GM18873 (cell line): ENCODE results near the gene GRIA3.

Experiments used
- ATAC-seq: cut with Tn5 transposase; IDR thresholded peaks from one replicate; pipeline ENCODE4 v1.9.1; 2021; ENCODE audit warnings: mild to moderate bottlenecking, moderate library complexity, moderate number of reproducible peaks; ENCODE audit not compliant: unreplicated experiment, low FRiP score

Gene GRIA3

DNA sequence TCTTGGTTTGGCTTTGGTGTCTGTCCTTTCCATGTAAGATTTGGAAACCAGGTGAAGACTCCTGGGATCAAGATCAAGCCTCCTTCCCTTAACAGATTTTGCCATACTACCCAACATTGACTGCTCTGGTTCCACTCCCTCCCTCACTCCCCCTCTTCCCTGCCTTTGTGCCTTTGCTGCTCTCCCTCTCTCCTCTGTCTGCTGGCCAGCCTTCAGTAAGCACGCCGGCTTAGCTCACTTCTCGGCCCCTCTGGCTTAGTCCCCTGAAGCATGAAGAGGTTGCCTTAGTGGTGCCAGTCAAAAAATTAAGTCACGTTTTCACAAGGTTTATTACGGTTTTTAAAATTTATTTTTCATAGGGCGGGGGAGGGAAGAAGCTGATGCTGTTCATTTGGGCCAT, 6.0 kb downstream of the GRIA3 start:
- ATAC-seq, result no peak

DNA sequence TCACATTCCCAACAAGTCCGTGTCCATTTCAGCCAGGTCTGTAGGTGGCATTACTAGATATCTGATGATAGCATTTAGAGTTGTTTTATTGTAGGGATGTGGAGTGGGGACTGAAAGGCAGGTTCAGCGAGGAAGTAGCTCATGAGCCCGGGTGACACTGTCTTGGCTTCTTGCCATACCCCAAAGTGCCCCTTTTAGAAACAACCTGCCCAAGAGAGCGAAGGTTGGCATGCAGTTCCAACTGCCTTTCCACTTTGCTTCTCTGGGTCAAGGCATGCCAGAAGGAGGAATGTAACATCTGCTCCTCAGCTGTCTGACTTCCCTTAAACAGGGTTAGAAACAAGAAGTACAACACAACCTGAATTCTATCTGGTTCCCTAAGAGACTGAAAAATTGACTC, 9.0 kb downstream of the GRIA3 start:
- no peak for ATAC-seq

DNA sequence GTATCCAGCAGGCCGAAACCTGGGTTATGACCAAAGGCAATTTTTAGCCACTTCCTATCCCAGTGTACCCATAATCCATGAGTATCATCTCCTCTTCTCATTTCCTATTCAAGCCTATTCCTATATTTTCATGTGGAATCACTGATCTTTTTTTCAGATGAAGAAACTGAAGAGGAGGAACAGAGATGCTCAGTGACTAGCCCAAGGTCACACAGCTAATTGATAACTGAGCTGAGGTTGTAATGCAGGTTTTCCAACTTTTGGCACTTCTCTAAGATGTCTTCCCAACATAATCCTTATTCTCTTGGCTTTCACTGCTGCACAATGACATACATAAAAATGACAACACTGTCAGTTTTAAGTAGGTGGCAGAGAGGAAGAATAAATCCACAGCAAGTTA, 15.3 kb downstream of the GRIA3 start:
- ATAC-seq, result no peak

DNA sequence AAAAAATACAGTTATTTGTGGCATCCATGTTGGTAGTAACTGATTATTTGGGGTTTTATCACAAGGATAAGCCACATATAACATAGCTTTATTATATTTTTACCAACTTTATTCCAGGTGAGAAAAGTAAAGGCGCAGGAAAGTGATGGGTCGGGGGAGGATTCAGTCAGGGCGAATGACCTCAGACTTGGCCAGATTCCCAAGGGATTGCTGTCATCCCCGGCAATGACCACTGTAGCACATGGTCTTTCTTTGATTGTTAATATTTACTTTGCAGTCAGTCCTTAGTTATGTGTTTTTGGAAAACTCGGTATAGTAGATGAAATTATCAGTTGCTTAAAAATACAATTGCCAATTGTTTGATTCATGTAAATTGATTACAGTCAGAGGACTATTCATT, 17.6 kb downstream of the GRIA3 start:
- no peak for ATAC-seq

DNA sequence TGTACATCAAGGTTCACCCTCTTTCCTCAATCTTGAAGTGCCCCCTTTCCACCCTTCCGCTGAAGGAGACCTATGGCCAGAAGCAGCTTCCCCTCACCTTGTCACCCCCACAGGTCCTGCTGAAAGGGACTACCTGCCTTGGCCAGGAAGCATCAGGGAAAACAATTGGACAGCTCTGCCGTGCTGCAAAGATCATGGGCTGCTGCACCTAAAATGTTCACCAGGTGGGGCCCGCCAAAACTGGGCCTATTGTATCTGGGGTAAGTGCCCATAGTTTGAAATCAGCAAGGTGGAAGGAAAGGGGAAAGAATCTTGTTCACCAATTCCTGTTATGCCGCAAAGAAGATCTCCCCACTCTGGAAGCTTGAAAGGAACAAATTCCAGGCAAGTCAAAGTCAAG, 18.4 kb downstream of the GRIA3 start:
- ATAC-seq, result no peak

GRCh38 chrX:123203772-123204171, 19.7 kb downstream of the GRIA3 start:
- no peak for ATAC-seq

DNA sequence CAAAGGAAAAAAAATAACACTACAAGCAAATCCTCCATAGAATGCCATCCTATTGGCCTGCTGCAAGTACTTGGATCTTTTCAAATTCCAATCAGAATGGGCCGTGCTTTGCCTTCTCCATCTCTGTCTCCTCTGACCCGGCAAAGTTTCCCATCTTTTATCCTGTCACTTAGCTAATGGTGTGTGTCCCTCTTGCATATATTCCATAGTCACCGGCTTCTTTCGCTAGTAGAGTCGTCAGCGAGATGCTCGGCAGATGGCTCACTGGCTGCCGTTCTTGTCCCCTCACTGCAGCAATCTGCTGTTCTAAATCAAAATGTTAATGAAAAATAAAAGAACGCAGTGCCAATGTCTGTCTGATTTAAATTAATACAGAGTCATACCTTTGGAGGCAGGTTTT, 22.1 kb downstream of the GRIA3 start:
- no peak for ATAC-seq

DNA sequence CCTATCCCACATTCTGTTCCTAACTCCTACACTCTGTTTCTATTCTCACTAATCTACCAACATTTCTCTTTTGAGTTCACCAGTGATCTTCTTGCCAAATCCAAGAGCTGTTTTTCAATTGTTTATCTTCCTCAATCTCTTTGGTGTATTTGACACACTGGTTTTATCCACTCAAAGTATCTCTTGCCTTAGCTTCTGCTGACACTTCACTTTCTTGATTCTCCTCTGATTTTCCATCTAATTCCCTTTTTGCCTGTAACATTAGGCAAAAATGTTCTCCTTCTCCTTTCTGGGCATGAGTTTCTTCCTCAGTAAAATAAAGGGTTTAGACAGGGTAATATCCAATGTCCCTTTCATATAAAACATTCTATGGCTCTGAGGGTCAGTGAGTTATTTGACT, 26.2 kb downstream of the GRIA3 start:
- no peak for ATAC-seq

DNA sequence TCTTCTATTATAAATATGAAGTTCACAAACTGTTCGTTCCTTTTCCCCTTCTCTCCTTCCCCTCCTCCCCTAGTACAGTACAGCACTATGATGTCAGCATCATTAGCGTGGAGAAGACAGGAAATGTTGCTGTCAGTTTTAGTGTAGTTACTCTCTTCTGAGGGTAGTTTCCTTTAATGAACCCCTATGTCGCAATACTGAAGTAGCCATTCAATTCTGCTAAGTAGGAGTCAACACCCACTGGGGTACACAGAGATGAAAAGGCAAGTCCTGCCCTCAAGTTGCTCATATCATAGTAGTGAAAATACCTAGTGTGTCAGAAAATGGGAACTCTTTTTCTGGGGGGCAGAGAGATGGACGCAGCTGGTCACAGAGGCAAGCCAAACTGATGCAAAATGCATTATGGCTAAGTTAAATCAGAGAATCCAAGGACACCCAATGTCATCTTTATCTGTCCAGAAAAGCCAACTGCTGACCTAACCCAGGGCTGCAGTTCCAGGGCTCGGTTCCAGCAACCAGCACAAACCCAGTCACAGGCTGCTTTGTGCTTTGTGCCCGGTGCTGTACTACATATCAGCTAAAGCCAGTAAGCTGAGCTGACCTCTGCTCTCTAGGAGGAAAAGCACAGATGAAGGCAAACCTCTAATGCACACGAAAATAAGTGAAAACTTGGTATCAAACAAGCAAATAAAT, 31.5 kb downstream of the GRIA3 start:
- ATAC-seq, result no peak

- no peak for ATAC-seq
Observed at GRCh38 chrX:123217077-123217476, 33.0 kb downstream of the GRIA3 start.

DNA sequence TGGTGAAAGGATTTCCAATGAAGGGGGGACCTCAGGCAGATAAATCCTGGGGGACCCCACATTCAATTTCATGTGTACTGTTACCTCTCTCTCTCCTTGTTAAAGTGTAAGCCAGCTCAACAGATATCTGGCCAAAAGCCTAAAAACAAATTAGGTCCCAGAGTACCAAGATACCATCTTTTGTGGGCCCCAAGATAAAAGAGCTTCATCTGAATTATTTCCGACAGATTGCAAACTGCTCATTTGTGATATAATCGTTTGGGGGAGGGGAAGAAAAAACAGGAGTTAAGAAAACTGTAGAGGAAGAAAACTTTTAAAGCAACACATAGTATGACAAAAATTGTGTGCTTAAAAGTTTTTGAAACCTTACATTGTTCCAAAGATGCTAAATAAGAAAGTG, 33.6 kb downstream of the GRIA3 start:
- no peak for ATAC-seq

DNA sequence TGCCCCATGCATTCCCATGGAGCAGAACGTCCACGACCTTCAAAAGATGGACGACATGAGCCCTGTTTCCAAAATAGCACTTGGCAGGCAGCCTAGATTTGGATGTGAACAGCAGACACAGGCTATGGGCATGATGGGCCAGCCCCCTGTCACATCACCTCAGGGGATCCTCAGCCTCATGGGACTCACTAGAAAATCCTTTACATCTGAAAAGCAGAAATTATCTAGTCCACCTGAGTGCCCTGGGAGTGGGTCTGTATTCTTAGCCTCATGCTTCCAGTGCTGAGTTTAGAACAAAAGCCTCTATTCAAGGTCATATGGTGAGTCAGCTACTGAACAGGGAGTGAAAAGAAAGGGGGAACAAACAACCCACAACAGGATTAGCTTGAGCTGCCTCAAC, 35.8 kb downstream of the GRIA3 start:
- ATAC-seq, result no peak

DNA sequence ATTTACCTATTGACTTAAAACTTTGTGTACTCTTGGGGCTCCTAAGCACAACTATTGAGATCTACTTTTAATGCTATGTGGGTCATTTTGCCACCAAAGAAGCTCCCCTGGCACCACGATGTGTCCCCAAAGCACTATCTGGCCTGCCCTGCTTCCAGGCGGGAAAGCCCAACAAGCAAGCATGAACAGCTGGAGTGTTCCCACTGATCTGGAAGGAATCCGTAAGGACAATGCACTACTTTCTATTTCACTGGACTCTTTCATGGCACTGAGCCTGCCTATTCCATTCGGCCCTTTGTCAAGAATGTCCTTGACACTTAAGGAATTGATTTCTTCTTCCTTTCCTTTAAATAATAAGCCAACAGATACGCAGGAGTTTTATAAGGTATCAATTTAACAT, 38.8 kb downstream of the GRIA3 start:
- ATAC-seq, result no peak

DNA sequence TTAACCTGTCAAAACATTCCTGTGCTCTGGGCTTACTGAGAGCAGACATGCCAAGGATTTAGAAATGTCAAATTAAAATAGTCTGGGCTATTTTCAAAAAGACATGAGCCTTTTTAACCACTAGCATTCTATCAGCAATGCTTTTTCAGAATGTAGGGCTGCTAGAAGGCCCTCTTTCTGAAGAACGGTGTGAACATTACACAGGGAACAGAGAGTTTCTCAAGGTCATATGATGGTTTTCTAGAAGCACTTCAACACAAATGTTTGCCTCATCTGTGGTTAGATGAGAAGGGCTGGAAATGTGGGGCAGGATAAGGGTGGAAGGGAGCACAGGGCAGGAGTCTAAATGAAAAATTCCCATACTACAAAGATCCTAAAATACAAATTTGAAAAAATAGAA, 39.3 kb downstream of the GRIA3 start:
- ATAC-seq, result no peak

DNA sequence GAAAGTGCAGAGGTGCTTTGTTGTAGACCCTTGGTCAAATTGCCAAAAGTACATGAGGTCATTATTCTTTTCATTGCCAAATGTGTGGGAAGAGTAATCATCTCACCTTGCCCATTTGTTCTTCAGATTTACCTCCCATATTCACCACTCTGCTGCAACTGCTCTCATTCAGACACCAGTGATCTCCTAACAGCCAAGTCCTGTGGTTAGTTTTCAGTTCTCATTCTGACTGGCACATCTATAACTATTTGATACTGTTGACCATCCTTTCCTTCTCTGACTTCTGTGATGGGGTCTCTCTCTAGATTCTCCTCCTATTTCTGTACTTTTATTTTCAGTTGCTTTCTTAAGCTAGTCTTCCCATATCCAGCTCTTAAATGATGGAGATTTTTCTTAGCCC, 39.8 kb downstream of the GRIA3 start:
- peak; percentile 64 for ATAC-seq

DNA sequence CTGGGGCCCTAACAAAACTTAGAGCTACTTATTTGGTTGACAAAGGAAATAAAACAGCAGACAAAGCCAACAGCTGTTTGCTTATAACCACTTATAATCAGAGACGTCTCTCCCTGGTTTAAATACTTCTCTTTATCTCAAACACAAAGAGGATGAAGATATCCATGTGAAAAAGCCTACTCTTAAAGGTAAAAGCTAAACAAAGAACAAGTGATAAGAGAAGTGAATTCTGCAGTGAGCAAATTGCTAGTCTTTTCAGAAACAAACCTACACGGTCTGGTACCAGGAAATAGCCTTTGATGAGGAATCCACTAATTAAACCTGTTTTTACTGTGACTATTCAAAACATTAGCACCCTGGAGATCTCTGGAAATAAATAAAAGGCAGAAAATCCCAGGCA, 46.7 kb downstream of the GRIA3 start:
- ATAC-seq, result no peak

GRCh38 chrX:123236859-123237258, 52.8 kb downstream of the GRIA3 start:
- no peak for ATAC-seq

DNA sequence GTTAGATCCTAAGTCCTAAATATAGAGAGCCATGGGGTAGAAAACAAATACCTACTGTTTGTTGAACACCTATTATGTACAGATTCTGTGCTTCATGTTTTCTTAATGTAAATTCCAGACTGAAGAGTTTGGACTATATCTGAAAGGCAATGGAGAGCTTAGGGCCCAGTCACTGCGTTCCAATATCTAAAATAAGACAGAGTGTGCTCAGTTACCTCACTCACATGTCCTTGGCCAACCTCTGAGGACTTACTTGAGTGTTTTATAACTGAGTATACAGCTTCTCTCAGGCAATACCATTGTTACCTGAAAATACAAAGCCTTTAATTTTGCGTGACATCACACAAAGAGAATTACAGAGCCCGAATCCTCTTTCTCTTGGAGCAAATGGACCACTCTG, 53.2 kb downstream of the GRIA3 start:
- ATAC-seq, result no peak

GRCh38 chrX:123254457-123254856, 70.4 kb downstream of the GRIA3 start:
- ATAC-seq, result no peak

DNA sequence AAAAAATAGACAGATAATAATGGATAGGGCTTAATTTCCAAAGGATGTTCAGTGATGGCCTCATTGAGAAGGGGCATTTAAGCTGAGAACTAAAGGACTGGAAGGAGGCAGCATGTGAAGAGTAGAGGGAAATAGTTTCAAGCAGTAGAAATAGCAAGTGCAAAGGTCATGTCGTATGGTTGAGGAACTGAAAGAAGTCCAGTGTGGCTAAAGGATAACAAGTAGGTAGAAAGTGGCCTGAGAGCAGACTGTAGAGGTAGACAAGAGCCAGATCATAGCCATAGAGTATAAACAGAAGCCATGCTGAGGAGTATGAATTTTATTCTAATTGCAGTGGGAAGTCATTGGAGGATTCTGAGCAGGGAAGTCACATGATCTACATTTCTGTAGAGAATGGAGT, 72.3 kb downstream of the GRIA3 start:
- no peak for ATAC-seq

GRCh38 chrX:123260920-123261418, 76.9 kb downstream of the GRIA3 start:
- ATAC-seq, result no peak

GRCh38 chrX:123263270-123263669, 79.2 kb downstream of the GRIA3 start:
- ATAC-seq, result no peak

- no peak for ATAC-seq
Observed at GRCh38 chrX:123263747-123264146, 79.7 kb downstream of the GRIA3 start.
